HCT116 (cell line): Measurements from ENCODE around the gene CTNND2. TPM values are rescaled to one million over a fixed set of nuclear protein-coding genes. Genes with fewer than 3 reads are reported as not detected.

ENCODE experiments used
- ATAC-seq: fragments of 200-7000 bp; cut with Tn5 transposase; 2 replicates; pipeline ENCODE4 v1.9.1; 2020; ENCODE audit warnings: mild to moderate bottlenecking, moderate library complexity
- BruUV-seq: library from RNA; stranded (reverse); fragments of 400-500 nt; replicated peaks from 2 replicates; lab custom pipeline; 2021; lab: Mats Ljungman, UMichigan
- CTCF ChIA-PET: fragments of 300-600 bp; sonication (Branson Sonifier 250); formaldehyde crosslinking; loops from one replicate; lab custom pipeline; 2021; ENCODE audit warnings: antibody characterized with exemption; lab: Charles Lee
- POLR2A ChIA-PET: fragments of 300-600, 350-600 bp; sonication (Branson Sonifier 250); formaldehyde crosslinking; loops from one replicate; lab custom pipeline; 2021; ENCODE audit warnings: antibody characterized with exemption; lab: Charles Lee
- RAD21 ChIA-PET, 2 experiments: fragments of 300-600 bp; sonication (Branson Sonifier 250); formaldehyde crosslinking; loops; one replicate each; lab custom pipeline; 2023; ENCODE audit warnings: low total read pairs in 2 of 2; ENCODE audit not compliant: uncharacterized antibody in 2 of 2, unreplicated experiment in 2 of 2, low non-redundant PET in 1 of 2; lab: Charles Lee
- DNase-seq: peaks from one replicate; pipeline ENCODE4 v3.0.0-alpha.2; 2010; ENCODE audit warnings: low read depth, low spot score
- H2AFZ ChIP-seq: fragments of 200-600 bp; shearing (Covaris generic), sonication (generic); 2 replicates; pipeline ENCODE4 v1.6.1; 2017; ENCODE audit warnings: low read depth, mixed run types, mixed read lengths, antibody characterized with exemption, low read length; ENCODE audit not compliant: poor library complexity, severe bottlenecking
- H3K27ac ChIP-seq: 2 replicates; pipeline ENCODE4 v1.5.1; 2012; ENCODE audit warnings: low read depth, low read length
- H3K27me3 ChIP-seq: fragments of 200-600 bp; sonication (generic); 2 replicates; pipeline ENCODE4 v1.6.1; 2016; ENCODE audit warnings: mixed run types, low read length, mixed read lengths; ENCODE audit not compliant: insufficient read depth
- H3K36me3 ChIP-seq, 2 experiments: fragments of 200-500 bp in 1 of 2; fragments of 200-600 bp in 1 of 2; sonication (Bioruptor generic) in 1 of 2; sonication (generic) in 1 of 2; 2 replicates each; pipeline versions ENCODE4 v1.5.1 to v1.6.1; 2014 to 2016; ENCODE audit warnings: low read length in 2 of 2, inconsistent platforms in 1 of 2, mixed read lengths in 1 of 2, mixed run types in 1 of 2; ENCODE audit not compliant: insufficient read depth in 2 of 2, control insufficient read depth in 1 of 2
- H3K4me1 ChIP-seq, 2 experiments: fragments of 200-600 bp in 1 of 2; sonication (generic) in 1 of 2; 2 replicates each; pipeline versions ENCODE4 v1.5.1 to v1.6.1; 2012 to 2017; ENCODE audit warnings: low read length in 2 of 2, inconsistent platforms in 1 of 2, mild to moderate bottlenecking in 1 of 2, mixed read lengths in 1 of 2, mixed run types in 1 of 2, moderate library complexity in 1 of 2; ENCODE audit not compliant: insufficient read depth in 2 of 2, control insufficient read depth in 1 of 2
- H3K4me2 ChIP-seq: fragments of 200-600 bp; sonication (generic); 2 replicates; pipeline ENCODE4 v1.6.1; 2017; ENCODE audit warnings: mixed run types, low read length, mixed read lengths
- H3K4me3 ChIP-seq, 2 experiments: fragments of 200-600 bp in 1 of 2; sonication (generic) in 1 of 2; replicated peaks in 1 of 2; 2 replicates each; pipeline ENCODE4 v1.5.1; 2011 to 2016; ENCODE audit warnings: low read length in 2 of 2, control low read depth in 1 of 2, low read depth in 1 of 2, mild to moderate bottlenecking in 1 of 2, mixed read lengths in 1 of 2, mixed run types in 1 of 2
- H3K79me2 ChIP-seq: fragments of 200-600 bp; sonication (generic); 2 replicates; pipeline ENCODE4 v1.6.1; 2017; ENCODE audit warnings: mild to moderate bottlenecking, mixed run types, low read length, moderate library complexity, mixed read lengths; ENCODE audit not compliant: insufficient read depth
- H3K9ac ChIP-seq: fragments of 200-600 bp; sonication (generic); 2 replicates; pipeline ENCODE4 v1.6.1; 2016; ENCODE audit warnings: low read length, mixed read lengths
- H3K9me2 ChIP-seq: fragments of 200-600 bp; sonication (generic), shearing (Covaris generic); 2 replicates; pipeline ENCODE4 v1.6.1; 2017; ENCODE audit warnings: mixed run types, mild to moderate bottlenecking, moderate library complexity; ENCODE audit not compliant: insufficient read depth
- H3K9me3 ChIP-seq, 2 experiments: fragments of 200-500 bp in 1 of 2; fragments of 200-600 bp in 1 of 2; sonication (Bioruptor generic) in 1 of 2; sonication (generic) in 1 of 2; 2 replicates each; pipeline ENCODE4 v1.6.1; 2014 to 2017; ENCODE audit warnings: low read length in 2 of 2, mixed read lengths in 2 of 2, inconsistent platforms in 1 of 2, low read depth in 1 of 2, mild to moderate bottlenecking in 1 of 2, mixed run types in 1 of 2, moderate library complexity in 1 of 2; ENCODE audit not compliant: control insufficient read depth in 1 of 2, insufficient read depth in 1 of 2
- H4K20me1 ChIP-seq: fragments of 200-600 bp; sonication (generic), shearing (Covaris generic); 2 replicates; pipeline ENCODE4 v1.6.1; 2017; ENCODE audit warnings: mixed run types, mild to moderate bottlenecking, moderate library complexity; ENCODE audit not compliant: insufficient read depth
- CEBPB ChIP-seq: IDR thresholded peaks from 2 replicates; pipeline ENCODE4 v1.6.1; 2012; ENCODE audit warnings: low read depth
- EGR1 ChIP-seq: IDR thresholded peaks from 2 replicates; pipeline ENCODE4 v1.6.1; 2012; ENCODE audit warnings: low read depth
- ELF1 ChIP-seq: IDR thresholded peaks from 2 replicates; pipeline ENCODE4 v1.6.1; 2012; ENCODE audit warnings: low read depth, borderline replicate concordance
- FOSL1 ChIP-seq: IDR thresholded peaks from 2 replicates; pipeline ENCODE4 v1.6.1; 2012; ENCODE audit warnings: low read depth
- JUND ChIP-seq: IDR thresholded peaks from 2 replicates; pipeline ENCODE4 v1.6.1; 2012
- POLR2AphosphoS5 ChIP-seq: IDR thresholded peaks from 2 replicates; pipeline ENCODE4 v1.6.1; 2011; ENCODE audit warnings: mild to moderate bottlenecking, low read depth, low read length, moderate library complexity
- RAD21 ChIP-seq: IDR thresholded peaks from 2 replicates; pipeline ENCODE4 v1.6.1; 2012; ENCODE audit warnings: low read depth, mild to moderate bottlenecking
- SIN3A ChIP-seq: IDR thresholded peaks from 2 replicates; pipeline ENCODE4 v1.6.1; 2012; ENCODE audit warnings: low read depth
- SP1 ChIP-seq: IDR thresholded peaks from 2 replicates; pipeline ENCODE4 v1.6.1; 2012; ENCODE audit warnings: low read depth
- SRF ChIP-seq: IDR thresholded peaks from 2 replicates; pipeline ENCODE4 v1.6.1; 2012; ENCODE audit warnings: low read depth
- TCF7L2 ChIP-seq: IDR thresholded peaks from 2 replicates; pipeline ENCODE4 v1.7.0; 2011; ENCODE audit warnings: borderline replicate concordance, inconsistent platforms; ENCODE audit not compliant: insufficient read depth, insufficient read length; ENCODE audit errors: extremely low read depth
- ZFX ChIP-seq: fragments of 450-650 bp; IDR thresholded peaks from 2 replicates; pipeline ENCODE4 v1.6.1; 2017
- ZNF274 ChIP-seq: fragments of 200-500 bp; sonication (Bioruptor generic); IDR thresholded peaks from 2 replicates; pipeline ENCODE4 v1.6.1; 2014; ENCODE audit warnings: mild to moderate bottlenecking, low read depth, low read length, inconsistent platforms
- intact Hi-C: fragments of 100-400 bp; cut with micrococcal nuclease; formaldehyde crosslinking; loops from 2 replicates; pipeline ENCODE4 v1.10.0; 2022
- total RNA-seq: library from RNA; stranded (reverse); gene quantifications from one replicate; pipeline ENCODE4 v1.2.1, GENCODE V29; 2021; ENCODE audit not compliant: unreplicated experiment
- TF ChIP-seq, protein P1 (sequence below), 3 experiments: fragments of 200-600 bp in 1 of 3; sonication (generic) in 1 of 3; IDR thresholded peaks in 2 of 3; conservative IDR thresholded peaks in 1 of 3; 2 replicates each; pipeline ENCODE4 v1.5.1; 2012 to 2017; ENCODE audit warnings: low read depth in 2 of 3, low read length in 2 of 3, antibody characterized with exemption in 1 of 3, borderline replicate concordance in 1 of 3, control low read depth in 1 of 3, mild to moderate bottlenecking in 1 of 3, mixed read lengths in 1 of 3, mixed run types in 1 of 3, moderate library complexity in 1 of 3; ENCODE audit not compliant: insufficient read depth in 1 of 3
- TF ChIP-seq, protein P2 (sequence below): IDR thresholded peaks from 2 replicates; pipeline ENCODE4 v1.6.1; 2011; ENCODE audit warnings: mild to moderate bottlenecking, low read length, moderate library complexity; ENCODE audit not compliant: insufficient replicate concordance; ENCODE audit errors: extremely low read depth

Gene CTNND2
- total RNA-seq, 1 experiment from 2014 or later, result not detected

DNA sequence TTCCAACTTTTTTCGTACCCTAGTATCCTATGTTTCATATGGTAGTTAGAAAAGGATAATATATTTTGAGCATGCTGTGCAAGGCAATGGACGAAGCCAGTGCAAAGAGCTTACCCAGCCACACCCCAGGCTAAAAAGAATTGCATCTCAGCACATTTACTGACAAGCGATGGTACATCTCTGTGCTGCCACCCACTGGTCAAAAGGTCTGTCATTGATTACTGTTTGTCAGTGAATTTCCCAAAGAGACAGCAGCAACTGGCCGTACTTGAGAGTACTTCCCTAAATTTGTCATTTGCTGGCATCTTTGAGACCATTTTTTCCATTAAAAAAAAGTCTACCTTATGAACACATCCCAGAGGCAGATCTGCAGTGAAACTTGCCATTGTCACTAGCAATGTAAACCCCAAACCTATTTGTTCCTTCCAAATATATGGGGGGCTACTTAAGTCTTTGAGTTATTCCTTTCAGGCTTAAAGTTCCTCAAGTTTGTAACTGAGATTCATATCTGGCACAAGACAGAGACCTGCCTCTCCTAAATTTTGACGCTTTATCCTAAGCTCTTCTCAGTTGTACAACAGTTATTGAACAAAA is 184.3 kb downstream of the CTNND2 start:
- intact Hi-C loops, result no loop called here
- H3K79me2 ChIP-seq, result no peaks in the 10 kb centered on the region
- H3K27ac ChIP-seq, result no peak overlapping the region
- H4K20me1 ChIP-seq, result no peaks in the 10 kb centered on the region
- DNase-seq (no peak), ATAC-seq (no peak)
- no peak overlapping the region for H3K4me2 ChIP-seq
- H3K9ac ChIP-seq, result no peak overlapping the region
- no peaks in the 10 kb centered on the region for H3K9me2 ChIP-seq
- no peak overlapping the region for H3K4me3 ChIP-seq
- ChIA-PET CTCF (no interaction called here), POLR2A (no interaction called here), RAD21 (no interaction called here)
- BruUV-seq, result no TSS peak
- H2AFZ ChIP-seq, result no peak overlapping the region
- H3K36me3 ChIP-seq, result no peaks in the 10 kb centered on the region
- no peak for TF ChIP-seq SIN3A
- no peak for TF ChIP-seq ZFX
- TF ChIP-seq CEBPB, result no peak
- TF ChIP-seq ELF1, result no peak
- TF ChIP-seq, protein P1, sequence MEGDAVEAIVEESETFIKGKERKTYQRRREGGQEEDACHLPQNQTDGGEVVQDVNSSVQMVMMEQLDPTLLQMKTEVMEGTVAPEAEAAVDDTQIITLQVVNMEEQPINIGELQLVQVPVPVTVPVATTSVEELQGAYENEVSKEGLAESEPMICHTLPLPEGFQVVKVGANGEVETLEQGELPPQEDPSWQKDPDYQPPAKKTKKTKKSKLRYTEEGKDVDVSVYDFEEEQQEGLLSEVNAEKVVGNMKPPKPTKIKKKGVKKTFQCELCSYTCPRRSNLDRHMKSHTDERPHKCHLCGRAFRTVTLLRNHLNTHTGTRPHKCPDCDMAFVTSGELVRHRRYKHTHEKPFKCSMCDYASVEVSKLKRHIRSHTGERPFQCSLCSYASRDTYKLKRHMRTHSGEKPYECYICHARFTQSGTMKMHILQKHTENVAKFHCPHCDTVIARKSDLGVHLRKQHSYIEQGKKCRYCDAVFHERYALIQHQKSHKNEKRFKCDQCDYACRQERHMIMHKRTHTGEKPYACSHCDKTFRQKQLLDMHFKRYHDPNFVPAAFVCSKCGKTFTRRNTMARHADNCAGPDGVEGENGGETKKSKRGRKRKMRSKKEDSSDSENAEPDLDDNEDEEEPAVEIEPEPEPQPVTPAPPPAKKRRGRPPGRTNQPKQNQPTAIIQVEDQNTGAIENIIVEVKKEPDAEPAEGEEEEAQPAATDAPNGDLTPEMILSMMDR (IDR thresholded peaks at IDR 0.05 in 2 of 3, conservative IDR thresholded peaks at IDR 0.05 in 1 of 3; ENCODE audit: borderline replicate concordance in 1 of 3, insufficient read depth in 1 of 3, low read depth in 2 of 3, low read length in 2 of 3), result no peak
- TF ChIP-seq SRF, result no peak
- no peak for TF ChIP-seq RAD21
- TF ChIP-seq, protein P2, sequence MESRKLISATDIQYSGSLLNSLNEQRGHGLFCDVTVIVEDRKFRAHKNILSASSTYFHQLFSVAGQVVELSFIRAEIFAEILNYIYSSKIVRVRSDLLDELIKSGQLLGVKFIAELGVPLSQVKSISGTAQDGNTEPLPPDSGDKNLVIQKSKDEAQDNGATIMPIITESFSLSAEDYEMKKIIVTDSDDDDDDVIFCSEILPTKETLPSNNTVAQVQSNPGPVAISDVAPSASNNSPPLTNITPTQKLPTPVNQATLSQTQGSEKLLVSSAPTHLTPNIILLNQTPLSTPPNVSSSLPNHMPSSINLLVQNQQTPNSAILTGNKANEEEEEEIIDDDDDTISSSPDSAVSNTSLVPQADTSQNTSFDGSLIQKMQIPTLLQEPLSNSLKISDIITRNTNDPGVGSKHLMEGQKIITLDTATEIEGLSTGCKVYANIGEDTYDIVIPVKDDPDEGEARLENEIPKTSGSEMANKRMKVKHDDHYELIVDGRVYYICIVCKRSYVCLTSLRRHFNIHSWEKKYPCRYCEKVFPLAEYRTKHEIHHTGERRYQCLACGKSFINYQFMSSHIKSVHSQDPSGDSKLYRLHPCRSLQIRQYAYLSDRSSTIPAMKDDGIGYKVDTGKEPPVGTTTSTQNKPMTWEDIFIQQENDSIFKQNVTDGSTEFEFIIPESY, result no peak
- TF ChIP-seq EGR1, result no peak
- TF ChIP-seq FOSL1, result no peak
- TF ChIP-seq ZNF274, result no peak
- TF ChIP-seq SP1, result no peak
- TF ChIP-seq JUND, result no peak
- TF ChIP-seq TCF7L2, result no peak
- TF ChIP-seq POLR2AphosphoS5, result no peak
- no peaks in the 10 kb centered on the region for H3K27me3 ChIP-seq
- peaks cover 4 to 23% of the 10 kb centered on the region in 2 experiments; a peak in 2 of 4 replicates for H3K9me3 ChIP-seq
- H3K4me1 ChIP-seq, result no peaks in the 10 kb centered on the region
